Hematopoietic multipotent progenitor cell treated with erythropoietin and hydrocortisone succinate and interleukin-3 and kit ligand, for 6 days (in vitro differentiated cells): Measurements from ENCODE around the gene EFS.
A peak's percentile ranks its signal among the peaks of the same experiment; 100 is the strongest.

Source experiments
- DNase-seq: peaks from one replicate; pipeline ENCODE4 v3.0.0-alpha.2; 2015

Gene EFS

DNA sequence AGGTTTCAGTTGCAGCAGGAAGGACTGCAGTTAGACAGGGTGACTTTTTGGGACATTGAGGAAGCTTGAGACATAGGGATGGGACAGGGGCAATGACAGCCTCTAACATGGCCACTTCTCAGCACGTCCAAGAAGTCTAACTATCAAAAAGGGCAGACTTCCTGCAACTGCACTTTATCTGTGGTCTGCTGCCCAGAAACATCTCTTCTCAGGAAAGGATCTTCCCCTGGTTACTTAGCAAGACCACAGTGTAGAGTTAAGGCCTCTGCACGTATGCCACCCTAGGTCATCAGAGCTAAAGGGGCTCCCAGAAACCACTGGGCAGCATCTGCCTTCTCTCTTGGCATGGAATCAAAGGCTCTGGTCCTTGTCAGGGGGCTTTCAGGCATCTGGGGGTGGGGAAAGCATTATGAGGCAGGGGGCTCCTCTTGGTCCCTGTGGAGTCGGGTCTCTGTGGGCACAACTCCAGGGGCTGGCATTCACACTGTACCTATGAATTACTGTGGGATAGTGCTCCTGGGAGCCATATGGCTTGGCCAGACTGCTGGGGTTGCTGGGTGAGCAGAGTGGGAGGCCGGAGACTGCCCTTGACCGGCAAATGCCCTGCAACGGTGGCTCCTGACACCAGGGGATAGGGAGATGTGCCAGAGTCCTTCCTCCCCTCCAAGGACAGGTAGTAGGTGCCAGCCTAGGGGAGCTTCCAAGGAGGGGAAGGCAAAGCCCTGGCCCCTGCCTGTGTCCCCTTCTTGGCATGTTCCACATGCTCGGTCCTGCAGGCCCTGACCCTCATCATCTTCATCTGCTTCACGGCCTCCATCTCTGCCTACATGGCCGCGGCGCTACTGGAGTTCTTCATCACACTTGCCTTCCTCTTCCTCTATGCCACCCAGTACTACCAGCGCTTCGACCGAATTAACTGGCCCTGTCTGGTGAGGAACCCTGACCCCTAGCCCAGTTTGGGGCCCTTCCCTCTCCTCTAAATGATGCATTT is 12.9 kb upstream of the EFS start:
- DNase-seq: peak; percentile 67

DNA sequence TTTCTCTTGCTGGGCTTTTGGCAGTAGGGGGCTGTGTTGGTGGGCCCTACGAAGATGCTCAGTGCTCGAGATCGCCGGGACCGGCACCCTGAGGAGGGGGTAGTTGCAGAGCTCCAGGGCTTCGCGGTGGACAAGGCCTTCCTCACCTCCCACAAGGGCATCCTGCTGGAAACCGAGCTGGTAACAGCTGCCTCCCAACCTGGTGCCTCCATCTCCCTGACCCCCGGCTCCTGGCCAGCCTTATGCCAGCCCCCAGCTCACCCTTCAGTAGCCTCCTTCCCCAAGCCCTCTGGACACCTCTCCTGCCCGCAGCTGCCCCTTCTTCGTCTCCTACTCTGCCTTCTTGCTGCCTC is 12.2 kb upstream of the EFS start:
- DNase-seq: no peak

DNA sequence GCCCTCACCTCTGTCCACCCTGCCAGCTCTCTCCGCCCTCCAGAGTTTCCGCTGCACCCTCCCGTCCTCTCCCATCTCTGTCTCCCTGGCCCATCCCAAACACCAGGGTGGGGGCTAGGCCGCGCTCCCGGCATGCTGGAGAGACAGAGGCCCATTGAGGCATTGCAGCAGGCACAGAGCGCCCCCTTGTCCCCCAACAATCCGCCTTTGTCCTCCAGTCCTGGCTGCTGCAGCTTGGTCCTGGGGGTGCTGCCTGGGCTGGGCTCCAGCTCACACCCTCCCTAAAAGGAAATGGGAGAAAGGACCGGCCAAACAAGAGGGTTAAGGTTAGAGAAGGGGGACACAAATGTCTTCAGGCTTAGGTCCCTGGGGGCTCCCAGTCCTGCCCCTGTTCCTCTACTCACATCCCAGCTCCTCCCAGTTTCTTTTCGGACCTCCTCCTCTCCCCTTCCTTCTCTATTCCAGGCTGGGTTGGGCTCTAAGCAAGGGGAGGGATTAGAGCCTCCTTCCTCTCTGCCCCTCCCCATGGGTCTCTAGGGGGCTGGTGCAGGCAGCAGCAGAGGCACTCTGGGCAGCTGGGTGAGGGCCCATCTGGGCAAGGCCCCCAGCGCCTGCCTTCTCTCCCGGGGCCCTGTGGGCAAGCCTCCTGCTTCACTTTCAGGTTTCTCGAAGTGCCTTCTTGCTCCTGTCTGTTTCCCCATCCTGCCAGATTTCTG is 11.7 kb upstream of the EFS start, which contains the start of gene CMTM5:
CMTM5 (plus strand) TSS at position 565 of the 716 bp plus-strand sequence. CDS start 206 bp downstream, outside the sequence.
- no peak for DNase-seq

DNA sequence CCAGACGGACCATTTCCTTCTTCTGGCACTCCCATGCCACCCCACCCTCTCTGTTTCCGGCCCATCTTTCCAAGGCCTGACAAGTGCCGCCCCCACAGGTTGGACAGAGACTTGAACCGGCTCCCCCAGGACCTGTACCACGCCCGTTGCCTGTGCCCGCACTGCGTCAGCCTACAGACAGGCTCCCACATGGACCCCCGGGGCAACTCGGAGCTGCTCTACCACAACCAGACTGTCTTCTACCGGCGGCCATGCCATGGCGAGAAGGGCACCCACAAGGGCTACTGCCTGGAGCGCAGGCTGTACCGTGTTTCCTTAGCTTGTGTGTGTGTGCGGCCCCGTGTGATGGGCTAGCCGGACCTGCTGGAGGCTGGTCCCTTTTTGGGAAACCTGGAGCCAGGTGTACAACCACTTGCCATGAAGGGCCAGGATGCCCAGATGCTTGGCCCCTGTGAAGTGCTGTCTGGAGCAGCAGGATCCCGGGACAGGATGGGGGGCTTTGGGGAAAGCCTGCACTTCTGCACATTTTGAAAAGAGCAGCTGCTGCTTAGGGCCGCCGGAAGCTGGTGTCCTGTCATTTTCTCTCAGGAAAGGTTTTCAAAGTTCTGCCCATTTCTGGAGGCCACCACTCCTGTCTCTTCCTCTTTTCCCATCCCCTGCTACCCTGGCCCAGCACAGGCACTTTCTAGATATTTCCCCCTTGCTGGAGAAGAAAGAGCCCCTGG is 10.7 kb upstream of the EFS start:
- DNase-seq: no peak

DNA sequence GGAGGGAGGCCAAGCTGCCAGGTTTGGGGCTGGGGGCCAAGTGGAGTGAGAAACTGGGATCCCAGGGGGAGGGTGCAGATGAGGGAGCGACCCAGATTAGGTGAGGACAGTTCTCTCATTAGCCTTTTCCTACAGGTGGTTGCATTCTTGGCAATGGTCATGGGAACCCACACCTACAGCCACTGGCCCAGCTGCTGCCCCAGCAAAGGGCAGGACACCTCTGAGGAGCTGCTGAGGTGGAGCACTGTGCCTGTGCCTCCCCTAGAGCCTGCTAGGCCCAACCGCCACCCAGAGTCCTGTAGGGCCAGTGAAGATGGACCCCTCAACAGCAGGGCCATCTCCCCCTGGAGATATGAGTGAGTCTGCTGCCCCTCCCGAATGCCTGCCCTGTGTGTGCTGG is 8.1 kb upstream of the EFS start:
- DNase-seq: no peak

DNA sequence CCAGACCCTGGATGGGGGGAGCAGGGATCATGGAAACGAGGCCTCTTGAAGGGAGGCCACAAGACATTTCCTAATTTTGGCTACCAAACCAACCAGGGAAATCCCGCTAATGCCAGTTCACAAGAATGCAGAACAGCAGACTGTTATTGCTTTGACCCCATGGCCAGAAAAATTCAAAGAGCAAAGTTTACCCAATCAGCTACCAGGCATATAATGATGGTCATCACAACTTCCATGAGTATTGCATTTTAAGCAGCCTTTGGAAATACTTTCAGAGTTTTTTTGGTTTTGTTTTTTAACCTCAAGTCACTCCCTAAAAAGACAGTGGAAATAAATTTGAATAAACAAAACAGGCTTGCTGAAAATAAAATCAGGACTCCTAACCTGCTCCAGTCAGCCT is 7.5 kb upstream of the EFS start, which contains the start of gene IL25:
IL25 (plus strand) TSS at position 301 of the 400 bp plus-strand sequence.
- DNase-seq: no peak

DNA sequence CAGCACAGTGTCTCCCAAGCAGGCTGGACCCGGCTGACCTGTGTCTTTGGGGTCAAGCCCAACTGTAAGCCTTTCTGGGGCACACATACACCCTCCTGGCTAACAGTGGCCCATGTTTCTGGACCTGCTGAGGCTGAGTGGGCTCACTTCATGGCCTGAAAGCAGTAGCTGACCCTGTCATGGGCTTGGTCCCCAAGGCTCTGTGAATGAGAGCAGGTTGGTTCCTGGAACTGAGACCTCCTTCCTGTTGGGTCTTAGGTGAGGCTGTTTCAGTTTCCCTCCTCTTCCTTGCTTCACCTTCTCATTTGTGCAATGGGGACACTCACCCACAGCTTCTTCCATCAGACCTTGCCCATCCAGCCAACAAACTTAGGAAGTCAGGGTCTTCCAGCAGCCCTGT is 6.9 kb upstream of the EFS start:
- DNase-seq: no peak

DNA sequence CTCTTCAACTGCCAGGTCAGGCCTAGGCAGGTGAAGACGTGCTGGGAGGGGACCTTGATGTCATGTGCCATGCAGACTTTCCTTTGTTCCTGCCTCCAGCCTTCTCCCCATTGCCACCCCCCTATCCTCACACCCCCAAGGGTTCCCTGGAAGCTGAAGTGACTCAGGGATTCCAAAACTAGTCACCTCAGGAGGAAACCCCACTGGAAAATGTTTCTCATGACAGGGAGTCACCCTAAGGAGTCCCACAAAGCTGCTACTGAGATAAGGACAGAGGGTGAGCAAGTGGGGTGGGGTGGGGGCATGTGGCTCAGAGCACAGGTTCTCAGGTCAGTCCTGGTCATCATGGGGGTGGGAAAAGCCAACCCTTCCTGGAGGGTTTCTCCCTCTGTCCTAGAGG is 5.2 kb upstream of the EFS start:
- no peak for DNase-seq

DNA sequence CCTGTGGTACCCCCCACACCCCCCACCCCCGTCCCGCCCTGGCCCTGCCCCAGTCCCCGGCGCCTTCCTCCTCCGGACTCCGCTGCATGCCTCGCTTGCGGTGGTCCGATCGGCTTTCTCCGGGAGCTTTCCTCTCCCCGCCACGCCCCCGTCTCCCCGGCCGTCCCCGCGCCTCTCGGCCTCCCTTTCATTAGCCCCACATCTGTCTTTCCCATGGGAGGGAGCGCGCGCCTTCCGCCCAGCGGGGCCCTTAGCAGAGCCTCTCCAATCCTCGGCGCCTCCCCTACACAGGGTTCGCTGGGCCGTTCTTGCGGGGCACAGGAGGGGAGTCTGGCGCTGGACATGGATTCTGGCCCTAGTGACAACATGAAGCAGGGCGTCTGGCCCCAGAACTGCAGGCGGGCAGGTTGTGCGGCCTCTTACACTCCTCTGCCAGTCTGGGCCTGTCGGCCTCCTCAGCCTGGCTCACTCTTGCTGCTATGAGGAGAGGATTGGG is 1.5 kb upstream of the EFS start:
- DNase-seq: no peak

DNA sequence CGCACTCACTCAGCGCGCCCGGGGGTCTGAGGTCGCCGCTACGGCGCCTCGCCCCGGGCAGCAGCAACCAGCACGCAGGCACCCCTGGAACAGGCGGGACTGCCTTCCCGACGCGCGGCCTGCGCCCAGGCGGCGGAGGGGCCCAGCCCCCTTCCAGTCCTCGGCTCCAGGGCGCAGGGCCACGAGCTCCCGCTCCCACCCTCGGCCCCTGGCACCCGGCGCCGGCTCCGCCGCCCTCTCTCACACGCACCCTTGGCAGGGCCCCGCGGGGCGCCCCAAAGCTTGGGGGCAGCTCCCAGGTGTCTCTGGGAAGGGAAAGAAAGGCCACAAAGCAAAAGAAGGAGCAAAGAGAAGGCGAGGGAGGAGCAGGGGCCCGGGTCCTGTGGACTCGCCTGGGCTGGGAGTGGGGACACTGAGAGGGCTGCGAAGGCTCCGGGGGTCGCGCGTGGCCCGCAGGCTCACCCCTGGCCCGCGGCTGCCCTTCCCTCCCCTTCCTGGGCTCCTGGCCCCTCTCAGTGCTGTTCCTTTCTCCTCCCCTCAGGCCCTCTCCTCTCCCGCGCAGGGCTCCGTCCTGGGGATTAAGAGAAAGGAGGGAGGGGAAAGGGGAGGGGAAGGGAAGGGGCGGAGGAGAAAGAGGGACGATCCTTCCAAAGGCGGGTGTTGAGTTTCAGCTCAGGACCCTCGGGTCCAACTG is 907 bp upstream of the EFS start:
- no peak for DNase-seq

DNA sequence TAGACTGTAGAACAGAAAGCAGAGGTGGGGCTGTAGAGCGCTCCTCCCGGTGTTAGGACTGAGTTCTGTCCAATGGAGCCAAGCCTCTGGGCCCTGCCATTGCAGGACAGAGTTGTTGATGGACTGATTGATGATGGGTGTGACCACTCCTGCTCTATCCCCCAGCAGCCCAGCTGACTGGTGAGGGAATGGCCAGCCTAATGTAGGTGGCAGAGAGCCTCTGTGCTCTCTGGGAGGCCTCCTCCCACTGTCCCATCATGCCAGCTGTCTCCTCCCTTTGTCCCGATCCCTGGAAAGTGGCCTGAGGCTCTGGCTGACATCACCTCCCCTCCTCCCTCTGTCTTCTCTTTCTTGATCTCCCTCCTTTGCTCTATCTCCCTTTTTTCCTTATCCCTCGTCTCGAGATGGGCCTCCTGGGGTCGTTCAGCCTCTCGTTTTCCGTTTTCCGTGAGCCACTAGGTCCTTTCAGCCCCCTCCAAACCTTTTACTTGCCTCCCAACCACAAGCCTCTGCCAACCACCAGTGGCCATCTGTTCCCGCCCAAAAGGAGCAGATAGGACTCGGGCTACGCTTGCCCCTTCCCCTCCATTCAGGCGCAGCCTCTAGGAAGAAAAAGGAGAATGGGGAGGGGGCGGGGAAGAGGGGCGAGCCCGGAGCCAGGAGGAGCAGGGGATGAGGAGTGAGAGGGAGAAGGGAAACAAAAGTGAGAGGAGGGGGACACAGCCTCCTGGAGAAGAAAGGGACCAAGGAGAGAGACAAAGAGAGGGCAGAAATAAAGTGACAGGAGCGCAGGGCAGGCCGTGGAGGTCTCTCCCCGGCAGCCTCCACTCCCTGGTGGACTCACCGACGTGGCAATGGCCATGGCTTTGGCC is 572 bp downstream of the EFS start:
- DNase-seq: no peak

DNA sequence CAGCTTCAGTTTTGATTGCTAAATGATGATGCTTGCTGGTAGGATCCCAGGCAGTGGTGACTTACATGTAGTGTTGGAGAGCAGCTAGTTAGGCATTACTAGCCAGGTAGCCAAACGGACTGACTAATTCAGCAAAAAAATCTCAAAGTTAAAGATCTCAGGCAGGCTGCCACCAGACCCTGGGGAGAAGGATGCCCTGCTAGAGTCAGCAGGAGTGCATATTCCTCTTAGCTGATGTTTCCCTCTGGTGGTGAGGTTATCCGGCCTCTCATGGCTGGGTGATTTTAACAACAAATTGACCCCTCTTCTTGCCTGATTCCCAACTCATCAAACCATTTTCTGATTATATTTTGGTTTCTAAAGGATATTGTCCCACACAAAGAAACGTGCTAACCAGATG is 2.8 kb downstream of the EFS start:
- no peak for DNase-seq

DNA sequence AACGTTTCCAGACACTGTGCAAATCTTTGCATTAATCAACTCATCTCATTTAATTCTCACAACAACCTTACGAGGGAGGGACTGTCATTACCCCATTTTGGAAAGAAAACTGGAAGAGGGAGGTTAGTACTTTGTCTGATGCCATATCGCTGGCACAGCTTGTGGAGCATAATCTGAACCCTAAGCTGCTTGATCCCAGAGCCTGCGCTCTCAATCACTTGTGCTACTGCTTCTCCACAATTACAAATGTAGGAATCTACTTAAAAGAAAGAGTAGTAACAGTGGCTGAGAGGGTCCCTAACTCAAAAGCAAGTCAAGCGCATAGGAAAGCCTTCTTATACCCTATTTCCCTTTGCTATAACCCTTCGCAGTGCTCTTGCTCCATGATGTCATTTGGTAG is 3.2 kb downstream of the EFS start:
- DNase-seq: no peak

DNA sequence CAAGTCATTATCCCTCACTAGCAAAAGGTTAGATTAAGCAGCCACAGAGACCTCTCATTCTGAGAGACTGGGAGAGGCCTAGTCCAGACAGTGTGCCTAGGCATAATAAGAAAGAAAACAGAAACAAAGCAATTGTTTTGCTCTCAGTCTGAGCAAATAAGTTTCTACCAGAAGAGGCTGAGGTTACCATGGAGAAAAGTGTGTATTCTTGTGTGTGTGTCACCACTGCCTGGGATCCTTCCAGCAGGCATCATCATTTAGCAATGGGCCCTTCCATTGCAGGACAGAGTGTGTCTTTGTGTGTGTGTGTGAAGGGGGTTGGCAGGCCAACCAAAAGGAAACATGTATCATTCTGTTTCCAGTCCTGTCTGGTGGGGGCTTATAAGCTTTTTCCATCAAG is 3.7 kb downstream of the EFS start:
- DNase-seq: no peak

DNA sequence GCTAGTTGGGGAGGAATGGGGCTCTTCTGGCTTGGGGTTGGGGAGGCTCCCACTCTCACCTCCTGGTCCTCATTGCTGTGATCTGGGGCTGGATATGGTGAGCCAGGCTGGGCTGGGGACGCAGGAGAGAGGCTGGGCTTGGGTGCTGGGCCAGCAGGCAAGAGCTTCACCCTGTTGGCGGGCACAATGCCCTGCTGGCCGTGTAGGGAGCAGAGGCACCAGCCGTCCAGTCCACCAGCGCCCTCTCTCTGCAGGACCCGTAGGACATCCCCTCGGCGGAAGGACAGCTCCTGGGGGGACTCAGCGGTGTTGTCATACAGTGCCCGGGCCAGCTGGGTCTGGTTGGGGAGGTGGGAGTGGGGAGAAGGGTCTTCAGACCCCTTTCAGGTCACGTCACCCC is 4.5 kb downstream of the EFS start:
- no peak for DNase-seq

DNA sequence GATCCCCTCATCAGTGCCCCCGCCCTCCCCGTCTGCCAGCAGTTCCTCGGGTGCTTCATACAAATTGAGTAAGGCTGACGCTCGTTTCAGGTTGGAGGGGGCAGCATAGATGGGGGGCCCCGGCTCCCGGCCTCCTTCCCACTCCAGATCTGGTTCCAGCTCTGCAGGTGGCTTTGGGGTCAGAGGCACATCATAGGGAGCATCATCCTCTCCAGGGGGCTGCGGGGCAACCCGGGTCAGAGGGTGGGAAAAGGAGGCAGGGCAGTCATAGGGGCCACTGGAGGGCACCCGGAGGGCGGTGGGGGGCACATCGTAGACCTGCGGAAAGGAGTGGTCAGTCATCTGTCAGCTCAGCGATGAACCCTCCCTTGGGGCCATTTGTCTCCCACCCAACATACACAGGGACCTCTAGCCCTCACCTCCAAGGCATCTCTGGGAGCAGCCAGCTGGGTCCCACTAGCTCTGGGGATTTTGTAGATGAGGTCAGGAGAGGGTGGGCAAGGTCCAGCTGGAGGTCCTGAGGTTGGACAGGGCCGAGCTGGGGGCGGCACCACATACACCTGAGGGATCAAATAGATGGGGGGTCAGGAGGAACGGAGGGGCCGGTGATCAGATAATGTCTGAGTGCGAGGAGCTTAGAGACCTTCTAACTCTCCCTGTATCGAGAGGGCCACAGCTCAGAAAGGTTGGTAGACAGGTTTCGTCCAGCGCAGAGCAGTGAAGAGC is 5.1 kb downstream of the EFS start:
- no peak for DNase-seq

DNA sequence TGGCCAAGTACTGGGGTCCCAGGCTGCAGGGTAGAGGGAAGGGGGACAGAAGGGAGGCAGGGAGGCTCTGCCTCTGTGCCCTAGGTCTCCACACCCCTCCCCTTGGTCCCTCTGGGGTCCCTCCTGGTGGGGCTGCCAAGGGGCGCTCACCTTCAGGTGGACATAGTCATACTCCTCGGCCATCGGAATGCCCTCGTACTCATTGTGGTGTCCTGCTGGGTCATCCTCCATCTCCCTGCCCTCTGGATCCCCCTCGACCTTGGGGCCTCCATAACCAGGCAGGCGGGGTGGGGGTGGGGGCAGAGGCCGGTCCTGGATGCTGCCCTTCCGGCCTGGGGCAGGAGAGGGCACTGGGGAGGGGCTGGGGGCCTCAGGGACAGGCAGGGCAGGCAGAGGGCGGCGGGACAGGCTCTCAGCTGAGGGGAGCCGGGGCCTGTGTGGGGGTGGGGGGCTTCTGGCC is 5.8 kb downstream of the EFS start:
- DNase-seq: no peak

DNA sequence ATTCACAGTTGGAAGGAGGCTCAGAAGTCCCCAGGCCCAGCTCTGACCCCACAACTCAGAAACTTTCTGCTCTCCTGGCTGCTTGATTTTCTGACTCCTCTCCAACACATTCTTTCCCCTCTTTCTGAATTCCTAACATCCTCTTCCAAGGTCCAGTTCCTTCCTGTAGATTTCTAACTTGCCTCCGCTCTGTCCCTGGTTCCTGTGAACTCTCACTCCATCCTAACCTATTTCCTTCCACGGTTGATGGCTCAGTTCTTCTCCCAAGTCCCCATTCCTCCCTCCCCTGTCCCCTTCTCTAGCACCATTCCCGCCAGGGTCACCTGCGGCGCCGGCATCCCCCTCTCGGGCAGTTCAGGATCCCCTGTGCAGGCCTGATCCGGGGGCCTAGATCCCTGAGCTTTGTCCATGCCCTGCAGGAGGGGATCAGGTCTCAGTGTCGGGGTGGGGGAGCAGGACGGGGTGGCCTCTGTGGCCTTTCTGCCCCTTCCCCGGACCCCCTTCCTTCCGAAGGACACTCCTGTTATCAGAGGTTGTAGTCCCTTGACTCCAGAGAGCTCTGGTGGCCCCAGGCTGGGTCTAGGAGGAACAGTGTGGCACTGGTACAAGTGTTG is 6.3 kb downstream of the EFS start:
- no peak for DNase-seq

DNA sequence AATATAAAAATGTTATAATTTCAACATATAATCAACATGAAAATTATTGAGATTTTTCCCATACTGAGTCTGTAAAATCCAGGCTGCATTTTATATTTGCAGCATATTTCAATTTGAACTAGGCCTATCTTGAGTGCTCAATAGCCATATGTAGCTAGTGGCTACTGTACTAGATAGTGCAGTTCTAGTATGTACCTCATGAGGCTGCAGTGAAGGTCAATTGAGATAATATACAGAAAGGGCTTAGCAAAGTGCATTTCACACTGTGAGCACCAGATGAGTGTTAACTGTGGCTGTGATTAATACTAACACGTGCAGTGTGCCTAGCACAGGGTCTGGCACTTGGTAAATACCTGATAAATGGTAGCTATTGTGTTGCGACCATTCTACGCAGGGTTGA is 6.9 kb downstream of the EFS start:
- DNase-seq: peak; percentile 26

DNA sequence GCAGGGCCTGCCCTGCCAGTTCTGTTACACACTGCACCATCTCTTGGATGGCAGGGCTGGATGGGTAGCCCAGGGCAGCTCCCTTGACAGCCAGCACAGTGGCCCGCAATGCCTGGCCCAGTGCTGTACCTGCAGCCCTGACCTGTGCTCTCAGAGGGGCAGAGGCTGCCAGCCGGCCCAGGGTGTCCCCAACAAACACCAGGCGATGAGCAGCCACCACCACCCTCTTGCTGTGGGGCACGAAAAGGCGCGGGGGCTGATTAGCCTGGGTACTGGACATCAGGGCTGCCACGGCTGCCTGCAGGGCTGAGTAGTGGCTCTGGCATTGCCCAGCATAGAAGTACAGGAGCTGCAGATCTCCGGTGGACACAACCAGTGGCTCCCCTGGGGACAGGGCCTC is 7.7 kb downstream of the EFS start:
- DNase-seq: no peak
